ENCODE results near the gene SLC9A3. TPM values are rescaled to one million over a fixed set of nuclear protein-coding genes. Genes with fewer than 3 reads are reported as not detected.

The SLC9A3 gene
- total RNA-seq, 4 donors from 2014 or later = 2.4 to 3.8 (median 3.5) TPM

- peaks cover 0 to 96% (median 5%) of the 10 kb centered on the region in 4 donors for H3K27me3 ChIP-seq
- no peaks in the 10 kb centered on the region for H3K9me3 ChIP-seq
- intact Hi-C loops (cut with DNase I) = no loop called here
- H3K4me3 ChIP-seq = no peak overlapping the region
- TF ChIP-seq POLR2A (IDR thresholded peaks at IDR 0.05) = no peak
- no peak for TF ChIP-seq CTCF (IDR thresholded peaks at IDR 0.05)
- H3K27ac ChIP-seq = no peak overlapping the region
- 20 to 94% methylated on average over 1 to 3 of the region's 25 CpGs for WGBS, 2 donors
- no peaks in the 10 kb centered on the region for H3K36me3 ChIP-seq
- H3K4me1 ChIP-seq = peaks cover 3 to 17% (median 12%) of the 10 kb centered on the region in 3 donors
- no peak for DNase-seq
These were observed 8.4 kb upstream of the SLC9A3 start for GRCh38 chr5:532521-533242.

DNA sequence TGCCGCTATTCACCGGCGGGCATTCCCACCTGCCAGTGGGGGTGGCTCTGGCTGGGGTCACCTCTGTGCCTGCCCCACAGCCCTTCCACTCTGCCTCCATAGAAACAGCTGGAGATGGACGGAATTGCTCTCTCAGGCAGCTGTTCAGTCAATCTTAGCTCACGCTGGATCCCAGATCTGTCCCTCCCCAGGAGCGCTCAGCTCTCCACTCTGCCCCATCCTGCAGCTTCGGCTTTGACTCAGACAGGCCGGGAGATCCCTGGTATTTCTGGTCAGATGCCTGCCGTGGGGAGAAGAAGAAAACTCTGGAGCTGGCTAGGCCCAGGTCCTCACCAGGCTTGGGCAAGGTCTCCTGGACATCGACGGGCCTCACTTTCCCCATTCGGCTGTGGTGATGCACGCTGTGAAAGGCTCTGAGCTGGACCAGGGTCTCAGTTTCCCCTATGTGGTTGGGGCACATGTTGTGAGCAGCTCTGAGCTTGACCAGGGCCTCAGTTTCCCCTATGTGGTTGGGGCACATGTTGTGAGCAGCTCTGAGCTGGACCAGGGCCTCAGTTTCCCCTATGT lies 7.6 kb upstream of the SLC9A3 start:
- 80 to 92% methylated on average over 1 to 2 of the region's 13 CpGs for WGBS, 2 donors
- no peak for DNase-seq
- Histone ChIP-seq H3K4me3 (no peak overlapping the region), H3K27ac (no peak overlapping the region), H3K9me3 (no peaks in the 10 kb centered on the region), H3K27me3 (peaks cover 0 to 97% (median 11%) of the 10 kb centered on the region in 4 donors), H3K4me1 (peaks cover 3 to 22% (median 12%) of the 10 kb centered on the region in 3 donors), H3K36me3 (no peaks in the 10 kb centered on the region)
- TF ChIP-seq CTCF (IDR thresholded peaks at IDR 0.05) (no peak), POLR2A (IDR thresholded peaks at IDR 0.05) (no peak)
- intact Hi-C loops (cut with DNase I) = no loop called here

DNA sequence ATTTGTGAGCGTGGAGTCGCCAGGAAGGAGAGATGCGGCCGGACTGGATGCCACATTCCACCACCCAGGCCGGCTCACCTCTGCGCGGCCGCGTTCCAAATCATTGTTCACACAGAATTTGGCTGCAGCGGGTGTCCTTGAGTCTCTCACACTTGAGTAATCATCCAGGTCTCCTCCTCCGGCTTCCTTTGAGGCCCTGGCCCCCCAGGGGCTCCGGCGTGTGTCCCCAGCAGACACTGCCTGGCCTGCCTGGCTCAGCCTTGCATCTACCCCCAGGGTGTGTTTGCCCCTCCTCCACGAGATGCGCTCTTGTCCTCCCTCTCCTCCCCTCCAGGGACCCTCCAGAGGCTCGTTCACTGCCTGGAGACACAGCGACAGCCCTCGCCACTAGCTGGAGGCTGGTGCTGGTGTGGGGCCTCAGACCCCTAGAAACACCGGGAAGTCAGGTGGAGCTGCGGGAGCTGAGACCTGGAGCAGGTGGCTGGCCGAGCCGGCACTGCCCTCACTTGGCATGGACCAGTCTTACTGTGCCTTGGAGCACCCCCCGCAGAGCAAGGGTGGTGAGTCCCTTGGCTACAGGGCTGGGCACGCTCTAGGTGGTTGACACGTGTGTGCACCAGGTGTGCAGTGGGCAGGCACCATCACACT lies 7.0 kb upstream of the SLC9A3 start:
- no peak overlapping the region for H3K4me3 ChIP-seq
- WGBS, 2 donors = 60 to 66% methylated on average over 10 to 15 of the region's 25 CpGs
- no peak for DNase-seq
- H3K36me3 ChIP-seq = no peaks in the 10 kb centered on the region
- peaks cover 0 to 100% (median 14%) of the 10 kb centered on the region in 4 donors for H3K27me3 ChIP-seq
- H3K4me1 ChIP-seq = peaks cover 3 to 24% (median 12%) of the 10 kb centered on the region in 3 donors
- intact Hi-C loops (cut with DNase I) = no loop called here
- no peak for TF ChIP-seq POLR2A (IDR thresholded peaks at IDR 0.05)
- TF ChIP-seq CTCF (IDR thresholded peaks at IDR 0.05) = no peak
- no peaks in the 10 kb centered on the region for H3K9me3 ChIP-seq
- no peak overlapping the region for H3K27ac ChIP-seq

- H3K4me1 ChIP-seq = peaks cover 3 to 24% (median 12%) of the 10 kb centered on the region in 3 donors
- no peak for TF ChIP-seq POLR2A (IDR thresholded peaks at IDR 0.05)
- no peak for TF ChIP-seq CTCF (IDR thresholded peaks at IDR 0.05)
- peaks cover 1 to 100% (median 23%) of the 10 kb centered on the region in 4 donors for H3K27me3 ChIP-seq
- intact Hi-C loops (cut with DNase I) = no loop called here
- H3K27ac ChIP-seq = no peak overlapping the region
- 63 to 76% methylated on average over 17 to 18 of the region's 24 CpGs for WGBS, 2 donors
- H3K36me3 ChIP-seq = no peaks in the 10 kb centered on the region
- H3K9me3 ChIP-seq = no peaks in the 10 kb centered on the region
- DNase-seq = no peak
- H3K4me3 ChIP-seq = no peak overlapping the region
These were observed 6.0 kb upstream of the SLC9A3 start for GRCh38 chr5:530001-530955.

Data from esophagus squamous epithelium (tissue), 5 donors.